Lung (tissue), 12 donors: ENCODE data around the gene PHACTR3. TPM values are rescaled to one million over a fixed set of nuclear protein-coding genes. Genes with fewer than 3 reads are reported as not detected.
"Not testable (repeated sequence)": the region's sequence is repeated elsewhere in the genome, so short reads cannot be mapped to it uniquely, and the experiment has no call there.

Experiments
- ATAC-seq: fragments of 200-7000 bp; cut with Tn5 transposase; one replicate; pipeline ENCODE4 v1.9.1; 2020; ENCODE audit warnings: moderate number of reproducible peaks; ENCODE audit not compliant: insufficient read depth, low FRiP score
- DNase-seq, 3 donors: peaks; one replicate each; pipeline ENCODE4 v3.0.0-alpha.2; 2013 to 2017
- H3K27ac ChIP-seq, 2 donors: one replicate each; pipeline ENCODE4 v1.5.1; 2013; ENCODE audit warnings: mild to moderate bottlenecking in 2 of 2, moderate library complexity in 2 of 2, control low read depth in 1 of 2, inconsistent platforms in 1 of 2, low read depth in 1 of 2, low read length in 1 of 2
- H3K27me3 ChIP-seq, 3 donors: one replicate each; pipeline ENCODE4 v1.5.1; 2013; ENCODE audit warnings: low read length in 2 of 3; ENCODE audit not compliant: control insufficient read depth in 3 of 3, insufficient read depth in 3 of 3
- H3K36me3 ChIP-seq, 4 donors: one replicate each; pipeline ENCODE4 v1.5.1; 2013; ENCODE audit warnings: low read length in 4 of 4, mild to moderate bottlenecking in 1 of 4, moderate library complexity in 1 of 4; ENCODE audit not compliant: control insufficient read depth in 4 of 4, insufficient read depth in 4 of 4
- H3K4me1 ChIP-seq, 5 donors: one replicate each; pipeline ENCODE4 v1.5.1; 2013; ENCODE audit warnings: low read length in 5 of 5, mild to moderate bottlenecking in 2 of 5, moderate library complexity in 1 of 5; ENCODE audit not compliant: control insufficient read depth in 5 of 5, insufficient read depth in 5 of 5
- H3K4me3 ChIP-seq: one replicate; pipeline ENCODE4 v1.5.1; 2013; ENCODE audit warnings: mild to moderate bottlenecking, control low read depth, moderate library complexity
- H3K9ac ChIP-seq, 2 donors: one replicate each; pipeline ENCODE4 v1.5.1; 2013; ENCODE audit warnings: low read length in 2 of 2, control low read depth in 1 of 2; ENCODE audit not compliant: insufficient read depth in 1 of 2
- H3K9me3 ChIP-seq, 4 donors: one replicate each; pipeline ENCODE4 v1.5.1; 2013; ENCODE audit warnings: low read length in 3 of 4, mild to moderate bottlenecking in 1 of 4, moderate library complexity in 1 of 4; ENCODE audit not compliant: control insufficient read depth in 4 of 4, insufficient read depth in 3 of 4
- CTCF ChIP-seq: IDR thresholded peaks from 2 replicates; pipeline ENCODE4 v1.5.1; 2012; ENCODE audit warnings: mild to moderate bottlenecking; ENCODE audit errors: control extremely low read depth, extremely low read depth
- WGBS, 2 donors: extraction: QIAGEN DNeasy Blood & Tissue Kit; methylation state at CpG; one replicate each; pipeline ENCODE4 v1.1.7; 2013; 5-methylcytosine and 5-hydroxymethylcytosine counted together
- polyA plus RNA-seq, 2 donors: library from polyadenylated mRNA; stranded (reverse); fragments of 200-250 nt; gene quantifications; one replicate each; pipeline ENCODE4 v1.2.1, GENCODE V29; 2013
- total RNA-seq, 2 donors: library from RNA; depleted of rRNA in 1 of 2; stranded (reverse); fragments of >200 nt in 1 of 2; gene quantifications; one replicate each; pipeline ENCODE4 v1.2.1, GENCODE V29; 2014 to 2021
- donor health status: control.
- donor health status: control.
- donor health status: Bipolar disorder and iron deficiency.
- donor health status: healthy.
- donor health status: DM: yes; HTN: yes; CAD: no.

The PHACTR3 gene
- total and polyA plus RNA-seq, 4 donors, result 3.8 to 12.0 (median 5.9) TPM

- no peak for TF ChIP-seq CTCF
- no peaks in the 10 kb centered on the region for H3K36me3 ChIP-seq
- H3K9me3 ChIP-seq, result no peaks in the 10 kb centered on the region
- H3K27me3 ChIP-seq, result no peaks in the 10 kb centered on the region
- no peak overlapping the region for H3K27ac ChIP-seq
- 93 to 95% methylated on average over 3 of the region's 3 CpGs for WGBS, 2 donors
- ATAC-seq (no peak), DNase-seq (no peak)
- no peaks in the 10 kb centered on the region for H3K4me1 ChIP-seq
- no peak overlapping the region for H3K9ac ChIP-seq
- no peak overlapping the region for H3K4me3 ChIP-seq
Observed at GRCh38 chr20:59884494-59884893, 280.2 kb downstream of the PHACTR3 start.

- WGBS, 2 donors, result 95 to 99% methylated on average over 1 of the region's 1 CpG
- Histone ChIP-seq H3K4me1 (no peaks in the 10 kb centered on the region), H3K27me3 (no peaks in the 10 kb centered on the region), H3K4me3 (no peak overlapping the region), H3K27ac (no peak overlapping the region), H3K36me3 (no peaks in the 10 kb centered on the region), H3K9ac (no peak overlapping the region), H3K9me3 (no peaks in the 10 kb centered on the region)
- ATAC-seq, result no peak
- TF ChIP-seq CTCF, result no peak
- no peak for DNase-seq
Observed at GRCh38 chr20:59888050-59888449, 283.7 kb downstream of the PHACTR3 start.

- DNase-seq, H3K9ac ChIP-seq, ATAC-seq, H3K27me3 ChIP-seq, H3K36me3 ChIP-seq, H3K4me3 ChIP-seq, H3K4me1 ChIP-seq, H3K27ac ChIP-seq, H3K9me3 ChIP-seq: not testable (repeated sequence)
- 80 to 88% methylated on average over 2 of the region's 2 CpGs for WGBS, 2 donors
Observed at GRCh38 chr20:59890035-59890434, 285.7 kb downstream of the PHACTR3 start.

GRCh38 chr20:59891581-59891980 is 287.2 kb downstream of the PHACTR3 start:
- TF ChIP-seq CTCF, result no peak
- 83 to 89% methylated on average over 1 of the region's 1 CpG for WGBS, 2 donors
- no peak for DNase-seq
- no peak overlapping the region for H3K9ac ChIP-seq
- H3K27ac ChIP-seq, result no peak overlapping the region
- H3K27me3 ChIP-seq, result no peaks in the 10 kb centered on the region
- ATAC-seq, result no peak
- H3K9me3 ChIP-seq, result no peaks in the 10 kb centered on the region
- no peaks in the 10 kb centered on the region for H3K4me1 ChIP-seq
- H3K4me3 ChIP-seq, result no peak overlapping the region
- no peaks in the 10 kb centered on the region for H3K36me3 ChIP-seq
